Upper lobe of right lung (tissue), 1 donor: ENCODE measurements around the gene HERC4. TPM values are rescaled to one million over a fixed set of nuclear protein-coding genes. Genes with fewer than 3 reads are reported as not detected.
"Not testable (repeated sequence)": the region's sequence is repeated elsewhere in the genome, so short reads cannot be mapped to it uniquely, and the experiment has no call there.

Experiments used
- ATAC-seq: fragments of 200-7000 bp; cut with Tn5 transposase; one replicate; pipeline ENCODE4 v1.9.1; 2020; ENCODE audit warnings: mild to moderate bottlenecking, moderate library complexity
- DNase-seq: peaks from one replicate; pipeline ENCODE4 v3.0.0-alpha.2; 2020
- H3K27ac ChIP-seq: fragments of 200-600 bp; one replicate; pipeline ENCODE4 v1.8.0; 2022
- H3K27me3 ChIP-seq: fragments of 200-600 bp; one replicate; pipeline ENCODE4 v1.8.0; 2022; ENCODE audit warnings: mild to moderate bottlenecking
- H3K36me3 ChIP-seq: fragments of 200-600 bp; one replicate; pipeline ENCODE4 v1.8.0; 2022
- H3K4me1 ChIP-seq: fragments of 200-600 bp; one replicate; pipeline ENCODE4 v1.8.0; 2022
- H3K4me3 ChIP-seq: fragments of 200-600 bp; one replicate; pipeline ENCODE4 v1.8.0; 2022; ENCODE audit warnings: mild to moderate bottlenecking
- H3K9me3 ChIP-seq: fragments of 200-600 bp; one replicate; pipeline ENCODE4 v1.8.0; 2022
- intact Hi-C: fragments of 100-400 bp; cut with DNase I; formaldehyde crosslinking; loops from one replicate; pipeline ENCODE4 v1.11.0; 2022
- total RNA-seq: library from RNA; stranded (reverse); fragmentation: NEBNext Ultra II Directional; extraction: Animal tissue kit (Norgen Biotek cat#: 25700); gene quantifications from one replicate; pipeline ENCODE4 v1.2.1, GENCODE V29; 2021
- TF ChIP-seq, protein P1 (sequence below): fragments of 200-600 bp; IDR thresholded peaks from one replicate; pipeline ENCODE4 v1.8.0; 2022; ENCODE audit warnings: antibody characterized with exemption
- donor health status: DM: no; HTN: yes; CAD: no; lungs with severe emphysema.

Gene HERC4
- total RNA-seq, 1 donor from 2014 or later, result 55.1 TPM

DNA sequence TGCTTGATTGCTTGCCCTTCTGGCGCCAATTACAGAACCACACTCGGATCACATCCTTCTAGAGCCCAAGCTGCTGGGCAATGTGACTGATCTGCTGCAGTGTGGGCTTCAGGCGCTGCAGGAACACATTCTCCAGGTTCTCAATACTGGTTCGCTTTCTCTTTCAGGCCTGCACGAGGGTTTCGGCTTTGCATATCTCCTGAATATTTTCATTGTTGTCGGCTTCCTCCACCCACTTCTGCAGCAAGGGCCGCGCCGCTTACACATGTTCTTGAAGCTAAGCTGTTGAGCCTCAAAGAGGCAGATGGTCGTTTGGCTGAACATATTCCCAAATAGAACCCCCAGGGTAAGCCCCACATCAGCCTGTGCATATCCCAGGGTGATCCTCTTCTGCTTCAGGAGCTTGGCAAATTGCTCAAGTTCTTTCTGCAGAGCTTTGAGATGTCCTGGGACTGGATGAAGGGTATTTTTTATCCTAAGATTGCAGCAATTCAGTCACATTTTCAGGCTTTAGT is 64.6 kb downstream of the HERC4 start:
- Histone ChIP-seq H3K4me1 (no peaks in the 10 kb centered on the region), H3K36me3 (peaks cover 60% of the 10 kb centered on the region), H3K27me3 (no peaks in the 10 kb centered on the region), H3K27ac (no peak overlapping the region), H3K4me3 (no peak overlapping the region), H3K9me3 (no peaks in the 10 kb centered on the region)
- TF ChIP-seq, protein P1, sequence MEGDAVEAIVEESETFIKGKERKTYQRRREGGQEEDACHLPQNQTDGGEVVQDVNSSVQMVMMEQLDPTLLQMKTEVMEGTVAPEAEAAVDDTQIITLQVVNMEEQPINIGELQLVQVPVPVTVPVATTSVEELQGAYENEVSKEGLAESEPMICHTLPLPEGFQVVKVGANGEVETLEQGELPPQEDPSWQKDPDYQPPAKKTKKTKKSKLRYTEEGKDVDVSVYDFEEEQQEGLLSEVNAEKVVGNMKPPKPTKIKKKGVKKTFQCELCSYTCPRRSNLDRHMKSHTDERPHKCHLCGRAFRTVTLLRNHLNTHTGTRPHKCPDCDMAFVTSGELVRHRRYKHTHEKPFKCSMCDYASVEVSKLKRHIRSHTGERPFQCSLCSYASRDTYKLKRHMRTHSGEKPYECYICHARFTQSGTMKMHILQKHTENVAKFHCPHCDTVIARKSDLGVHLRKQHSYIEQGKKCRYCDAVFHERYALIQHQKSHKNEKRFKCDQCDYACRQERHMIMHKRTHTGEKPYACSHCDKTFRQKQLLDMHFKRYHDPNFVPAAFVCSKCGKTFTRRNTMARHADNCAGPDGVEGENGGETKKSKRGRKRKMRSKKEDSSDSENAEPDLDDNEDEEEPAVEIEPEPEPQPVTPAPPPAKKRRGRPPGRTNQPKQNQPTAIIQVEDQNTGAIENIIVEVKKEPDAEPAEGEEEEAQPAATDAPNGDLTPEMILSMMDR, result no peak
- ATAC-seq, result no peak
- DNase-seq, result no peak
- intact Hi-C loops, result no loop called here

GRCh38 chr10:68007356-68007755 is 67.7 kb downstream of the HERC4 start:
- Histone ChIP-seq H3K27me3 (no peaks in the 10 kb centered on the region), H3K27ac (no peak overlapping the region), H3K36me3 (peaks cover 52% of the 10 kb centered on the region), H3K9me3 (no peaks in the 10 kb centered on the region), H3K4me1 (no peaks in the 10 kb centered on the region), H3K4me3 (no peak overlapping the region)
- DNase-seq (no peak), ATAC-seq (no peak)
- TF ChIP-seq, protein P1, result no peak
- intact Hi-C loops, result no loop called here

- intact Hi-C loops, result no loop called here
- H3K36me3 ChIP-seq, result peaks cover 33% of the 10 kb centered on the region
- H3K4me1 ChIP-seq, result no peaks in the 10 kb centered on the region
- H3K9me3 ChIP-seq, result no peaks in the 10 kb centered on the region
- ATAC-seq (no peak), DNase-seq (no peak)
- H3K4me3 ChIP-seq, result no peak overlapping the region
- TF ChIP-seq, protein P1, result no peak
- no peak overlapping the region for H3K27ac ChIP-seq
- H3K27me3 ChIP-seq, result no peaks in the 10 kb centered on the region
Observed at GRCh38 chr10:68001539-68001938, 73.5 kb downstream of the HERC4 start.

- H3K4me3 ChIP-seq, result no peak overlapping the region
- H3K36me3 ChIP-seq, result peaks cover 38% of the 10 kb centered on the region
- H3K4me1 ChIP-seq, result no peaks in the 10 kb centered on the region
- no peak for DNase-seq
- H3K9me3 ChIP-seq, result no peaks in the 10 kb centered on the region
- H3K27ac ChIP-seq, result no peak overlapping the region
- H3K27me3 ChIP-seq, result no peaks in the 10 kb centered on the region
- no peak for ATAC-seq
- TF ChIP-seq, protein P1, result no peak
- intact Hi-C loops, result no loop called here
Observed at GRCh38 chr10:68001000-68001399, 74.1 kb downstream of the HERC4 start.

- H3K4me3 ChIP-seq, result no peak overlapping the region
- H3K27me3 ChIP-seq, result no peaks in the 10 kb centered on the region
- DNase-seq, result no peak
- no peak overlapping the region for H3K27ac ChIP-seq
- intact Hi-C loops, result no loop called here
- ATAC-seq, result no peak
- no peaks in the 10 kb centered on the region for H3K4me1 ChIP-seq
- TF ChIP-seq, protein P1, result no peak
- H3K9me3 ChIP-seq, result no peaks in the 10 kb centered on the region
- peaks cover 82% of the 10 kb centered on the region for H3K36me3 ChIP-seq
Observed at GRCh38 chr10:67990093-67990492, 85.0 kb downstream of the HERC4 start.

GRCh38 chr10:67988606-67989005 is 86.5 kb downstream of the HERC4 start:
- H3K27ac ChIP-seq, result no peak overlapping the region
- H3K4me1 ChIP-seq, result no peaks in the 10 kb centered on the region
- no peak for ATAC-seq
- intact Hi-C loops, result no loop called here
- TF ChIP-seq, protein P1, result no peak
- H3K27me3 ChIP-seq, result no peaks in the 10 kb centered on the region
- no peak overlapping the region for H3K4me3 ChIP-seq
- H3K36me3 ChIP-seq, result peaks cover 77% of the 10 kb centered on the region
- H3K9me3 ChIP-seq, result no peaks in the 10 kb centered on the region
- DNase-seq, result no peak

DNA sequence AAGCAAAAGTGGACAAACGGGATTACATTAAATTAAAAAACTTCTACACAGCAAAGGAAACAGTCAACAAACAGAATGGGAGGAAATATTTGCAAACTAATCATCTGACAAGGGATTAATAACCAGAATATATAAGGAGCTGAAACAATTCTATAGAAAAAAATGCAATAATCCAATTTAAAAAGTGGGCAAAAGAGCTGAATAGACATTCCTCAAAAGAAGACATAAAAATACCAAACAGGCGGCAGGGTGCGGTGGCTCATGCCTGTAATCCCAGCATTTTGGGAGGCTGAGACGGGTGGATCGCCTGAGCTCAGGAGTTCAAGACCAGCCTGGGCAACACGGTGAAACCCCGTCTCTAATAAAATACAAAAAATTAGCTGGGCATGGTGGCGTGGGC is 92.5 kb downstream of the HERC4 start:
- H3K4me3 ChIP-seq, H3K27me3 ChIP-seq, intact Hi-C loops, DNase-seq, H3K4me1 ChIP-seq, ATAC-seq, H3K9me3 ChIP-seq, H3K27ac ChIP-seq: not testable (repeated sequence)
- peaks cover 73% of the 10 kb centered on the region for H3K36me3 ChIP-seq
